ENCODE measurements around the gene REV1. TPM values are rescaled to one million over a fixed set of nuclear protein-coding genes. Genes with fewer than 3 reads are reported as not detected.
"Not testable (repeated sequence)": the region's sequence is repeated elsewhere in the genome, so short reads cannot be mapped to it uniquely, and the experiment has no call there.

REV1 gene
- polyA plus RNA-seq, 1 donor, result 34.1 TPM

DNA sequence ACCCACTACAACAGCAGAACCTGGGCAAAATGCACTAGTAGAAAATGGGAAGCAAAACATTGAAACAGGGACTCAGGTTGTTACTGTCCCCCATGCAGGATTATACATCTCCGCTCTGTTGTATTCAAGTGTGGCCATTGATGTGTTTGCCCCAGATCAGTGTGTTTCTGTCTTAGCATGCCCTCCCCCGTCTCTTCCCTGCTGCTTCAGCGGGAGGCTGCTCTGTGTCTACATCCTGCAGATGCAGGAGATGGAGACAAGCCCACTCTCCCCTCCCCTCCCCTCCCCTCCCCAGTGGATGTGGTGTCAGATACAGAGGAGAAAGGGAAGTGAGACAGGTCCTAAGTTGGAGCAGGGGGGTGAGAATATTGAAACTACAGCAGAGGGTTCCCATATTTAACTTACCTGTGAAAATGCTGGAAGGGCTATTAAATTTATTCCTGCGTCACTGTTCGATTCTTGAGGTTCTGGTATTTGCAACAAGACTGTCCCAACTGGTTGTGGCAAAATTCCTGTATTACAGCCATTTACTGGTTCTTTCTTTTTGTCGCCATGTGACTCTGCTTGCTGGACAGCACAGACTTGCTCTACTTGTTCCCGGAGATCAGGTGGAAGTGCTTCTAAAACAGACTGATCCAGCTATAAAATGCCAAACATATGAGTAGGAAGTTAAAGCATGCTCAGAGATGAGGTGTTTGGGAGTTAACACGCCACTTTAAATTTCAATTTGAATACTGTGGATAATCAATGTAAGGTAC is 85.6 kb downstream of the REV1 start:
- no peak for DNase-seq (ENCODE audit: low read depth)

- DNase-seq (ENCODE audit: low read depth), result no peak
Measured at GRCh38 chr2:99403524-99403923, 86.3 kb downstream of the REV1 start.

DNA sequence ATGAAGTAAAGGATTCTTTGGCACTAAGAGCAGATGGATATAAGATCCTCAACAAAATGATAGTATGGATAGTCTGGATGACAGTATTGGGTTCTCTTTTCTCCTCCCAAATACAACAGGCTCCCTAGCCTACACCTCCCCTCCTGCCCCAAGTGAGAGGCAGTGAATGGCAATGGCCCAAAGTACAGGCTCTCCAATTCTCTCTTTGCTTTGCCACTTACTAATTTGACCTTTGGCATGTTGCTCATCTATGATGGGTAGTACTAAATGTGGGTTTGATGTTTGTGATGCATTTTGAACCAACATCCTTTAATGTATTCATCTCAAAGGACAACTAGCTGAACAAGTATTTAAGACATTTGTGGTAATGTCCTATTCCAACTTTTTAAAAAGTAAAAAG is 86.7 kb downstream of the REV1 start:
- DNase-seq (ENCODE audit: low read depth), result no peak

GRCh38 chr2:99401841-99402240 is 88.0 kb downstream of the REV1 start:
- no peak for DNase-seq (ENCODE audit: low read depth)

DNA sequence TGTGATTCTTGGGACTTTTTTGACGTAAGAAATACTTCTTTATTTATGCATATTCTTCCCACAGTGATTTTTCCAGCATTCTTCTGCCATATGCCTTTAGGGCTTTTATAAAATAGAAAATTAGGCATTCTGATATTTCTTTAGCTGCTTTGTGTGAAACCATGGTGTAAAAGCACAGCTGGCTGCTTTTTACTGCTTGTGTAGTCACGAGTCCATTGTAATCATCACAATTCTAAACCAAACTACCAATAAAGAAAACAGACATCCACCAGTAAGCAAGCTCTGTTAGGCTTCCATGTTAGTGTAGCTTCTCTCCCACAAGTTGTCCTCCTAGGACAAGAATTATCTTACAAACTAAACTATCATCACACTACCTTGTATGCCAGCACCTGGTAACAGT is 90.0 kb downstream of the REV1 start:
- no peak for DNase-seq (ENCODE audit: low read depth)

DNA sequence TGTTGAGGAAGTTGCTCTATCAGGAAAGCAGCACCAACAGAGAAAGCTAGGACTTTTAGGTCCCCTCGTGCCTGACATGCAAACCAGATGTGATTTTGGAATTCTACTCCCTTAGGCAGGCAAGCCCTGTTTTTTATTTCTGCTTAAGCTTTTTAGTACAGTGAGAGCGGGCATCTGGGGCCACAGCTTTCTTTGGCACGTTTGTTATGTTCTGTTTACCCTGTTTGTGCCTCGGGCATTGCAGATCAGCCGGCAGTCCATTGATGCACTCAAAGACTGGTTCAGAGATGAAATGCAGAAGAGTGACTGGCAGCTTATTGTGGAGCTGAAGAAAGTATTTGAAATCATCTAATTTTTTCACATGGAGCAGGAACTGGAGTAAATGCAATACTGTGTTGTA is 90.8 kb downstream of the REV1 start:
- DNase-seq (ENCODE audit: low read depth), result no peak

DNA sequence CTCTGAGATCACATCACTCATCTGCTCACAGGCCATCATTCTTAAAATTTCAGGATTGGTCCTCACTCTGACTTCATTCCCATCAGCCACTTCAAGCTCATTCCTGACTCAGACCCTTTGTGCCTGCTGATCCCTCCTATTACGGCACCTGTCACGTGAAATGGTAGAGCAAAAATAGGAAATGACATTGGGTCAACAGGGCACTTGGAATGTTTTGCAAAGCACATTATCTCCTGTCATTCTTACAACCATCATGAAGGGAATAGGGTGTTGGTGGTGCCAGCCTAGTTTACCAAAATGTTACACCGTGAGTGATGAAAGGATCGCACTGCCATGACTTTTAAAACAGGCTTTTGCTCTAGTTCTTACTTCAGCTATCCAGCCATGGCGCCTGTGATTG is 91.5 kb downstream of the REV1 start:
- no peak for DNase-seq (ENCODE audit: low read depth)

DNA sequence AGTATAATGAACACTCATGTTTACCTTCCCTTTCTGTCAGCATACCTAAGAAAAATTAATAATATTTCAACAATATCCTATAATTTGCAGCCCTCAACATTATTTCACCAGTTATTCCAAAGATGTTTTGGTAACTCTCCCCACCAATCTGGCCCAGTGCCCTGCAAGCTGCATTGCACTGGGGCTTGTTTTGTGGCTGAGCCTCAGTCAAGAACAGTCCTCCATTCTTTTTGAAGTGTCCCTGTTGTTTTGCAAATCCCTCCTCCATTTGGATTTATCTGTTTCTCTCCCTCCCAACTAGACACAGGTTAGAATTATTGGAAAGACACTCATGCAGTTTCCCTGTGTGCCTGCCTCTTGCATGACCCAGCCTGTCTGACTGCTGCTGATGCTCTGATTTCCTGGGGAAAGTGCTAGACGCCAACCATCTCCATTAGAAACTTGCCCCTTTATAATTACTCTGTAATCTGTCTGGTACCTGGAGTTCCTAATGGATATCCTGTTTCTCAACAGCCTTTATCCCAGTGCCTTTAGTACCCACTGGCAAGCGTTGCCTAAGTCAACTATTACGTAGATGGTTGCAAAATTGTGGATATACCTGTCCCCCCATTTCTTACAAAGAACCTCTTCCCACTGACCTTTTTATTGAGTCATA is 92.4 kb downstream of the REV1 start:
- no peak for DNase-seq (ENCODE audit: low read depth)

- no peak for DNase-seq (ENCODE audit: low read depth)
Measured at GRCh38 chr2:99395589-99396130, 94.2 kb downstream of the REV1 start.

- no peak for DNase-seq (ENCODE audit: low read depth)
Measured at GRCh38 chr2:99389946-99390345, 99.9 kb downstream of the REV1 start.

GRCh38 chr2:99389371-99389770 is 100.4 kb downstream of the REV1 start:
- DNase-seq (ENCODE audit: low read depth), result no peak

DNA sequence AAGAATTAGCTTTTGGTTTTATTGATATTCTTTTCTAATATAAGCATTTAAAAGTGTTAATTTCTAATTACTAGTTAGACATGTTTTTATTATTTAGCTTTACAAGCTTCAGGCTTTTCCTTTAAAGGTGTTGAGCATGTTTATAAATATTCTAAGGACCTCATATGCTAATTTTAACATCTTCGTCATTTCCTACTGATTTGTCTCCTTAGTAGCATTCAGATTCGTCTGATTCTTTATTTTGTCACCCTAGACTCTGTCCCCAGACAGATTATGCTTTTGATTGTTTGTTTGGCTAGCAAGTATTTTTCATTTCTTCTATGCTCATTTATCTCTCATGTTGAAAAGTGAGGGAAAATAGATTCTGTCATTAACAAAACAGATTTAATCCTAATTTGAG is 100.9 kb downstream of the REV1 start:
- DNase-seq (ENCODE audit: low read depth), result no peak

GRCh38 chr2:99386011-99386410 is 103.8 kb downstream of the REV1 start:
- no peak for DNase-seq (ENCODE audit: low read depth)

DNA sequence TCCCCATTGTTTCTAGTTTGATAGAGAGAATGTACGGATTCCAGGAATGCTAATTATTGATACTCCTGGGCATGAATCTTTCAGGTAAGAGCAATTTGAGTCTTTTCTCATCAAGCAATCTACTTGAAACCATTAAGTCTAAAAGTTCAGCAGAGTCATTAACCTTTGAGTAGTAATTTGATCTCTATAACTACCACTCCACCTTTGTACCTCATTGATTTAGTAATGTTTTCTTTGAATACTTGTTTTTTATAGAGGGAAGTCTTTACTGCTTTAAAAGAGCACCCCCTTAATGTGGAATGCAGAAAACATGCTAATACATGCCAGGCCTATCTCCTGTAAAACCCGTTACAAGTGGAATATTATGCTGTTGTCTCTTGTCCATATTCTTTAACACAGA is 107.7 kb downstream of the REV1 start:
- DNase-seq (ENCODE audit: low read depth), result no peak

DNA sequence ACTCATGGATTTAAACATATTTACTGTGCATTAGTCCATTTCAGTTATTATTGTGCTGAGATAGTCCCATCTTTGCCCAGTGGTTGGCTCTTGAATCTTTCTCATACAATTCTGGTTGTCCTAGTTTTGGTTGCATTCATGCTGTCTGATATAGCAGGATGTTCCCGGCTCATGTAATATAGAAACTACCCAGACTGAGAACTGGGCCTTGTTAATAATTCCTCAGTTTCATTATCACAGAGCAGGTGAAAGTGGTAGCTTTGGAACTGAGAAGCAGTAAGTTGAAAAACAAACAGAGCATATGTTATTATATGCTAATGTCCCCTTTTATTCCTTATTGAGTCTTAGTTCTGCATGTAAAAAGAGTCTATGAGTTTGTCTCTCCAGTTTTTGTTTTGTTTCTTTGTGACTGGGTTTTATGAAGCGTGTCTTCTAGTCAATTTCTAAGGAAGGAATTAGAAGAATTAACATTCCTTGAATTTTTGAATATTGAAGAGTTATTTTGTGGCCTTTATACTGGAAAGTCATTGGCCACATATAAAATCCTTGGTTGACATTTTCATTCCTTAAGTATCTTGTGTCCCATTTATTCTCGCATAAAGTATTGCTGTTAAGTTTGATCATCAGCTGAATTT is 109.3 kb downstream of the REV1 start:
- DNase-seq (ENCODE audit: low read depth), result no peak

DNA sequence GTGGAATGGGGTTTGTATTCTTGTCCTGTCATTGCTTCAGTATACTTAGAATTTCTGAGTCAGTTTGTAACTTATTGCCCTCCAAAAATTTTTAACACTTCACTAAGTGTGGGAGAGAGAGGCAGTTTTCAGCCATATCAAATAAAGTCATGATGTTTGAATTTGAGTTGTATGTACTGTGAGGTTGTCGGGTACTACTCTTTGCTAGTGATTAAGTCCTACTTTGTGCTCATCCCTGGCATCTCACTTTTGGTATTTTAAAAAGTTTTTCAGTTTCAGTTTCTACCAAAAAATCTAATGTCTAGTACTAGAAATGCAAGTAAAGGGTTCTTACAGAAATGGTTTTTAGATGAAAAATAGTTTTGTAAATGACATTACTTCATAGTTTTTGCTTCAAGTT is 111.9 kb downstream of the REV1 start:
- DNase-seq (ENCODE audit: low read depth), result no peak

DNA sequence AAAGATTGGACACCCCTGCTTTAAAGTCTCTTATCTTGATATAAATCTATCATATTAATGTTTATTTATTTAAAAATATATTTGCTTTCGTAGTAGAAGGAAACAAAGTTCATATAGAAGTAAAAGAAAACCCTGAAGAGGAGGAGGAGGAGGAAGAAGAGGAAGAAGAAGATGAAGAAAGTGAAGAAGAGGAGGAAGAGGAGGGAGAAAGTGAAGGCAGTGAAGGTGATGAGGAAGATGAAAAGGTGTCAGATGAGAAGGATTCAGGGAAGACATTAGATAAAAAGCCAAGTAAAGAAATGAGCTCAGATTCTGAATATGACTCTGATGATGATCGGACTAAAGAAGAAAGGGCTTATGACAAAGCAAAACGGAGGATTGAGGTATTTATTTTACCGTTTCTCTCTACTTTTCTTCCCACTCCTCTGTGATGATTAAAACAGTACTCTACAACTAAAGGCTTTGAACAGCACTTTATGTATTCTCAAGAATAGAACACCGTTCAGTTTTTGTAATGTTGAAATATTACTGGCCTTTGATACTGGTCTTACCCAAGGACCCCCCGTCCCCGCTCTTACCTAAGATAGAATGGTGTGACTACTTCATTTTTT is 113.5 kb downstream of the REV1 start:
- no peak for DNase-seq (ENCODE audit: low read depth)

- no peak for DNase-seq (ENCODE audit: low read depth)
Measured at GRCh38 chr2:99374747-99375146, 115.1 kb downstream of the REV1 start.

DNA sequence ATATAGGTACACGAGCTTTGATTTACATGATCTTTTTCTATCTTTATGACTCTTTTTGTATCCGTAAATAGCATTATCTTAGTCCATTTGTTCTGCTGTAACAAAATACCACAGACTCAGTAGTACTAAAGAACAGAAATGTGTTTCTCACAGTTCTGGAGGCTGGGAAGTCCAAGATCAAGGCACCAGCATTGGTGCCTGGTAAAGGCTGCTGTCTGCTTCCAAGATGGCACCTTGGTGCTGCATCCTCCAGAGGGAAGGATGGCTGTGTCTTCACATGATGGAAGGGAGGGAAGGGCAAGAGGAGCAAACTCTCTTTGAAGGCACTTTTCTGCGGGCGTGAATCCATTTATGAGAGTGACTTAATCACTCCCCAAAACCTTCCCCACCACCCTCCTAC is 116.7 kb downstream of the REV1 start:
- DNase-seq (ENCODE audit: low read depth), result no peak

DNA sequence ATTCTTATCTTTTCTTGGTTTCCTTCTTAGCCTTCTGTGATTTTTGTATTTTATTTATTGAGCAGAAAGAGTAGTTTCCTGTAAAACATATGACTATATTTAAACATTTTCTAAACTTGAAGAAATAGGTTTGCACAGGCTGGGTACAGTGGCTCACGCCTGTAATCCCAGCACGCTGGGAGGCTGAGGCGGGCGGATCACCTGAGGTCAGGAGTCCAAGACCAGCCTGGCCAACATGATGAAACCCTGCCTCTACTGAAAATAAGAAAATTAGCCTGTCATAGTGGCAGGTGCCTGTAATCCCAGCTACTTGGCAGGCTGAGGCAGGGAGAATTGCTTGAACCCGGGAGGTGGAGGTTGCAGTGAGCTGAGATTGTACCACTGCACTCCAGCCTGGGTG is 121.0 kb downstream of the REV1 start:
- DNase-seq (ENCODE audit: low read depth), result not testable (repeated sequence)

GRCh38 chr2:99365661-99366060 is 124.2 kb downstream of the REV1 start:
- DNase-seq (ENCODE audit: low read depth), result no peak

GRCh38 chr2:99356853-99357252 is 133.0 kb downstream of the REV1 start:
- no peak for DNase-seq (ENCODE audit: low read depth)

Measured in forelimb muscle (tissue), 1 donor.